Measurements from ENCODE around the gene SLC25A22. TPM values are rescaled to one million over a fixed set of nuclear protein-coding genes. Genes with fewer than 3 reads are reported as not detected.
A peak's percentile ranks its signal among the peaks of the same experiment; 100 is the strongest.

Gene SLC25A22
- total and polyA plus RNA-seq, 4 experiments from 2014 or later, result 9.4 to 24.1 (median 18.7) TPM

GRCh38 chr11:760236-760635 is 37.8 kb downstream of the SLC25A22 start:
- H3K36me3 ChIP-seq (ENCODE audit: insufficient read depth, low read length), result peaks cover 52% of the 10 kb centered on the region
- ChIA-PET POLR2A (ENCODE audit: partially characterized antibody) (no interaction called here), CTCF (ENCODE audit: partially characterized antibody) (interaction anchor here (0.7 to 1.2 kb wide), 3 partner anchors 10 to 34 kb away, joined by 3 to 6 read pairs (median 3); no protein-coding TSS in a partner anchor)
- H3K27me3 ChIP-seq (ENCODE audit: insufficient read depth, low read length), result no peaks in the 10 kb centered on the region
- no peaks in the 10 kb centered on the region for H3K9me3 ChIP-seq (ENCODE audit: control insufficient read depth in 1 of 2, low read length in 2 of 2)
- Mint-ChIP-seq H3K4me3 (no peak overlapping the region), H3K27me3 (no peaks in the 10 kb centered on the region), H3K27ac (peak overlapping the region in 1 of 7 donors; percentile 47), H3K36me3 (peaks cover 12 to 52% of the 10 kb centered on the region in 2 donors), H3K4me1 (no peaks in the 10 kb centered on the region), H3K9me3 (no peaks in the 10 kb centered on the region)
- no peaks in the 10 kb centered on the region for H3K4me1 ChIP-seq (ENCODE audit: insufficient read depth, low read length)
- no peak overlapping the region for H3K27ac ChIP-seq (ENCODE audit: low read depth, low read length)
- no peak for DNase-seq
- intact Hi-C loops (cut with micrococcal nuclease), result loop anchor here (5.0 kb wide), 1 partner anchor 37 kb away; the partner anchor contains the start of gene SLC25A22
- H3K4me3 ChIP-seq (ENCODE audit: low read length in 2 of 2), result no peak overlapping the region

GRCh38 chr11:749731-750130 is 48.4 kb downstream of the SLC25A22 start:
- Histone ChIP-seq H3K4me3 (ENCODE audit: low read length in 2 of 2) (no peak overlapping the region), H3K36me3 (ENCODE audit: insufficient read depth, low read length) (no peaks in the 10 kb centered on the region), H3K27ac (ENCODE audit: low read depth, low read length) (no peak overlapping the region), H3K27me3 (ENCODE audit: insufficient read depth, low read length) (no peaks in the 10 kb centered on the region), H3K4me1 (ENCODE audit: insufficient read depth, low read length) (peaks cover 31% of the 10 kb centered on the region), H3K9me3 (ENCODE audit: control insufficient read depth in 1 of 2, low read length in 2 of 2) (no peaks in the 10 kb centered on the region)
- ChIA-PET POLR2A (ENCODE audit: partially characterized antibody) (interaction anchor here (1.0 kb wide), 1 partner anchor 15 kb away, joined by 3 read pairs; no protein-coding TSS in a partner anchor), CTCF (ENCODE audit: partially characterized antibody) (interaction anchor here (0.6 to 0.9 kb wide), 2 partner anchors 10 to 244 kb away, joined by 3 to 4 read pairs; no protein-coding TSS in a partner anchor)
- H3K9me3 Mint-ChIP-seq, result no peaks in the 10 kb centered on the region
- H3K4me3 Mint-ChIP-seq, result peak overlapping the region in 5 of 8 donors; percentile 25 to 71 (median 46)
- H3K36me3 Mint-ChIP-seq, result peaks cover 0 to 3% of the 10 kb centered on the region in 2 donors
- H3K27ac Mint-ChIP-seq, result peak overlapping the region in 3 of 7 donors; percentile 29 to 60 (median 36)
- peaks cover 13 to 29% (median 21%) of the 10 kb centered on the region in 4 donors for H3K4me1 Mint-ChIP-seq
- intact Hi-C loops (cut with micrococcal nuclease), result no loop called here
- no peaks in the 10 kb centered on the region for H3K27me3 Mint-ChIP-seq
- no peak for DNase-seq

GRCh38 chr11:748007-748359 is 50.1 kb downstream of the SLC25A22 start:
- ChIA-PET POLR2A (ENCODE audit: partially characterized antibody) (interaction anchor here (0.9 to 3.9 kb wide), 13 partner anchors 9 to 212 kb away, joined by 3 to 30 read pairs (median 5); partner anchors contain the start of genes GATD1, HRAS, PIDD1 and TMEM80), CTCF (ENCODE audit: partially characterized antibody) (interaction anchor here (0.9 to 2.7 kb wide), 11 partner anchors 9 to 226 kb away, joined by 3 to 11 read pairs (median 3); no protein-coding TSS in a partner anchor)
- Histone ChIP-seq H3K4me3 (ENCODE audit: low read length in 2 of 2) (peak overlapping the region; percentile 58 to 87), H3K36me3 (ENCODE audit: insufficient read depth, low read length) (no peaks in the 10 kb centered on the region), H3K27ac (ENCODE audit: low read depth, low read length) (peak overlapping the region; percentile 67), H3K9me3 (ENCODE audit: control insufficient read depth in 1 of 2, low read length in 2 of 2) (no peaks in the 10 kb centered on the region), H3K27me3 (ENCODE audit: insufficient read depth, low read length) (no peaks in the 10 kb centered on the region), H3K4me1 (ENCODE audit: insufficient read depth, low read length) (peaks cover 31% of the 10 kb centered on the region)
- intact Hi-C loops (cut with micrococcal nuclease), result no loop called here
- Mint-ChIP-seq H3K36me3 (peaks cover 0 to 3% of the 10 kb centered on the region in 2 donors), H3K27ac (peak overlapping the region; percentile 52 to 87 (median 75)), H3K4me3 (peak overlapping the region; percentile 75 to 89 (median 82)), H3K4me1 (peaks cover 12 to 29% (median 21%) of the 10 kb centered on the region in 4 donors), H3K9me3 (no peaks in the 10 kb centered on the region), H3K27me3 (no peaks in the 10 kb centered on the region)
- DNase-seq, result no peak

- H3K27ac ChIP-seq (ENCODE audit: low read depth, low read length), result peak within 1 kb of the TSS; percentile 67
- intact Hi-C loops (cut with micrococcal nuclease), result loop anchor here (1.0 to 2.0 kb wide), 2 partner anchors 19 to 29 kb away; partner anchors contain the start of gene GATD1
These were observed 50.7 kb downstream of the SLC25A22 start, which contains the start of gene TALDO1 for GRCh38 chr11:747158-748006. Gene TALDO1, plus strand, starts transcription at chr11:747464. Its CDS starts 18 bp downstream, at chr11:747482.

GRCh38 chr11:746289-747157 is 51.6 kb downstream of the SLC25A22 start:
- CTCF ChIA-PET (ENCODE audit: partially characterized antibody), result interaction anchor here (1.3 to 2.7 kb wide), 4 partner anchors 20 to 192 kb away, joined by 3 to 11 read pairs (median 8); no protein-coding TSS in a partner anchor
- H3K27ac ChIP-seq (ENCODE audit: low read depth, low read length), result peak overlapping the region; percentile 67
- peak in 4 of 5 donors; percentile 29 to 59 (median 38) for DNase-seq
- H3K27me3 Mint-ChIP-seq, result no peaks in the 10 kb centered on the region
- no peaks in the 10 kb centered on the region for H3K27me3 ChIP-seq (ENCODE audit: insufficient read depth, low read length)
- intact Hi-C loops (cut with micrococcal nuclease), result loop anchor here (1.0 to 2.0 kb wide), 2 partner anchors 18 to 30 kb away; partner anchors contain the start of gene GATD1
- no peaks in the 10 kb centered on the region for H3K36me3 Mint-ChIP-seq
- H3K27ac Mint-ChIP-seq, result peak overlapping the region; percentile 67 to 92 (median 83)
- no peaks in the 10 kb centered on the region for H3K36me3 ChIP-seq (ENCODE audit: insufficient read depth, low read length)
- peaks cover 31% of the 10 kb centered on the region for H3K4me1 ChIP-seq (ENCODE audit: insufficient read depth, low read length)
- no peaks in the 10 kb centered on the region for H3K9me3 ChIP-seq (ENCODE audit: control insufficient read depth in 1 of 2, low read length in 2 of 2)
- POLR2A ChIA-PET (ENCODE audit: partially characterized antibody), result interaction anchor here (0.9 to 3.9 kb wide), 12 partner anchors 9 to 211 kb away, joined by 3 to 30 read pairs (median 6); partner anchors contain the start of genes GATD1, HRAS, PIDD1 and TMEM80
- H3K4me3 ChIP-seq (ENCODE audit: low read length in 2 of 2), result peak overlapping the region; percentile 0 to 58
- H3K4me3 Mint-ChIP-seq, result peak overlapping the region; percentile 82 to 89 (median 87)
- no peaks in the 10 kb centered on the region for H3K9me3 Mint-ChIP-seq
- peaks cover 11 to 29% (median 20%) of the 10 kb centered on the region in 4 donors for H3K4me1 Mint-ChIP-seq

More at GRCh38 chr11:747158-748006, 50.7 kb downstream of the SLC25A22 start, which contains the start of gene TALDO1:
- peak within 1 kb of the TSS; percentile 79 to 92 (median 86) for H3K27ac Mint-ChIP-seq
- peaks cover 11 to 29% (median 21%) of the 10 kb centered on the region in 4 donors for H3K4me1 Mint-ChIP-seq
- Histone ChIP-seq H3K4me1 (ENCODE audit: insufficient read depth, low read length) (peaks cover 31% of the 10 kb centered on the region), H3K4me3 (ENCODE audit: low read length in 2 of 2) (peak within 1 kb of the TSS; percentile 58 to 87), H3K27me3 (ENCODE audit: insufficient read depth, low read length) (no peaks in the 10 kb centered on the region), H3K36me3 (ENCODE audit: insufficient read depth, low read length) (no peaks in the 10 kb centered on the region), H3K9me3 (ENCODE audit: control insufficient read depth in 1 of 2, low read length in 2 of 2) (no peaks in the 10 kb centered on the region)
- H3K9me3 Mint-ChIP-seq, result no peaks in the 10 kb centered on the region
- peak; percentile 62 to 80 (median 65) for DNase-seq
- CTCF ChIA-PET (ENCODE audit: partially characterized antibody), result interaction anchor here (1.1 to 2.7 kb wide), 8 partner anchors 10 to 192 kb away, joined by 3 to 11 read pairs (median 4); no protein-coding TSS in a partner anchor
- POLR2A ChIA-PET (ENCODE audit: partially characterized antibody), result interaction anchor here (0.9 to 3.9 kb wide), 15 partner anchors 10 to 211 kb away, joined by 3 to 30 read pairs (median 4); partner anchors contain the start of genes GATD1, HRAS, PIDD1 and TMEM80
- peaks cover 0 to 2% of the 10 kb centered on the region in 2 donors for H3K36me3 Mint-ChIP-seq
- H3K27me3 Mint-ChIP-seq, result no peaks in the 10 kb centered on the region
- H3K4me3 Mint-ChIP-seq, result peak within 1 kb of the TSS; percentile 82 to 89 (median 87)

- Histone ChIP-seq H3K4me3 (ENCODE audit: low read length in 2 of 2) (no peak overlapping the region), H3K27ac (ENCODE audit: low read depth, low read length) (no peak overlapping the region), H3K9me3 (ENCODE audit: control insufficient read depth in 1 of 2, low read length in 2 of 2) (no peaks in the 10 kb centered on the region), H3K4me1 (ENCODE audit: insufficient read depth, low read length) (peaks cover 31% of the 10 kb centered on the region), H3K27me3 (ENCODE audit: insufficient read depth, low read length) (no peaks in the 10 kb centered on the region), H3K36me3 (ENCODE audit: insufficient read depth, low read length) (no peaks in the 10 kb centered on the region)
- POLR2A ChIA-PET (ENCODE audit: partially characterized antibody), result interaction anchor here (3.9 kb wide), 1 partner anchor 19 kb away, joined by 30 read pairs; no protein-coding TSS in a partner anchor
- H3K9me3 Mint-ChIP-seq, result no peaks in the 10 kb centered on the region
- no peak for DNase-seq
- H3K27me3 Mint-ChIP-seq, result no peaks in the 10 kb centered on the region
- H3K36me3 Mint-ChIP-seq, result no peaks in the 10 kb centered on the region
- peak overlapping the region in 3 of 8 donors; percentile 36 to 51 (median 36) for H3K4me3 Mint-ChIP-seq
- H3K27ac Mint-ChIP-seq, result peak overlapping the region in 1 of 7 donors; percentile 37
- intact Hi-C loops (cut with micrococcal nuclease), result no loop called here
- CTCF ChIA-PET (ENCODE audit: partially characterized antibody), result interaction anchor here (0.8 kb wide), 1 partner anchor 49 kb away, joined by 3 read pairs; no protein-coding TSS in a partner anchor
- H3K4me1 Mint-ChIP-seq, result peaks cover 11 to 25% (median 20%) of the 10 kb centered on the region in 4 donors
These were observed 52.7 kb downstream of the SLC25A22 start for GRCh38 chr11:745428-745827.

Data from CD4-positive, alpha-beta memory T cell (primary cell).